Left ventricle myocardium superior (tissue), 1 donor: ENCODE measurements around the gene RASA3. TPM values are rescaled to one million over a fixed set of nuclear protein-coding genes. Genes with fewer than 3 reads are reported as not detected.
A peak's percentile ranks its signal among the peaks of the same experiment; 100 is the strongest.
"Not testable (repeated sequence)": the region's sequence is repeated elsewhere in the genome, so short reads cannot be mapped to it uniquely, and the experiment has no call there.

ENCODE experiments used
- ATAC-seq: fragments of 200-7000 bp; cut with Tn5 transposase; one replicate; pipeline ENCODE4 v1.9.1; 2020; ENCODE audit warnings: mild to moderate bottlenecking, moderate library complexity
- DNase-seq: peaks from one replicate; pipeline ENCODE4 v3.0.0-alpha.2; 2020
- intact Hi-C: fragments of 100-400 bp; cut with micrococcal nuclease; formaldehyde crosslinking; loops from one replicate; pipeline ENCODE4 v1.11.0; 2022
- total RNA-seq: library from RNA; stranded (reverse); fragmentation: NEBNext Ultra II Directional; extraction: Animal tissue kit (Norgen Biotek cat#: 25700); gene quantifications from one replicate; pipeline ENCODE4 v1.2.1, GENCODE V29; 2021
- donor health status: DM: no; HTN: yes; CAD: no; lungs with severe emphysema.

The RASA3 gene
- total RNA-seq, 1 donor from 2014 or later: 12.3 TPM

DNA sequence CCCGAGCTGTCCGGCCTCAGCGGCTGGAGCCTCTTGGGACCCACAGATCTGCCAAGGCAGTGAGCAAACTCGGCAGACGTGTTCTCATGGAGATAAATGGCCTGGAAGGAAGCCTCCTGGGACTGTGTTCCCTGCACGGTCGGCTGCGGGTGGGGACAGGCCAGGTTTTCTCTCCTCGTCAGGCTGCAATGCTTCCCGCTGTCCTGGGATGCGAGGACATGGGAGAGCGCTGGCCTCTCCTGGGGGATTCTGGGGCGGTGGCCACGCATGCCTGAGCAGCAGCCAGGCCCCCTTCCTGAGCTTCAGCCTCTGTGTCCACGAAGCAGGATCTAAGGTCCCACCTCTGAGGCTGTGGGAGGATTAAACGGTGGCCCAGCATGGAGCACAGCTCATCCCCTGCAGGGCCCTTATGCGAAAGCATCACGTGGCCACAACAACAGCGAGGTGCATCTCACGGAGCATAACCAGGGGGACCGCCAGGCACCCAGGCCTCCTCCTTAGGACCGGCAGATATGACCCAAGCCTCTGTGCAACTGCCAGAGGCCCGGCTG, 137.3 kb downstream of the RASA3 start:
- ATAC-seq (no peak), DNase-seq (peak; percentile 38)
- intact Hi-C loops: no loop called here

DNA sequence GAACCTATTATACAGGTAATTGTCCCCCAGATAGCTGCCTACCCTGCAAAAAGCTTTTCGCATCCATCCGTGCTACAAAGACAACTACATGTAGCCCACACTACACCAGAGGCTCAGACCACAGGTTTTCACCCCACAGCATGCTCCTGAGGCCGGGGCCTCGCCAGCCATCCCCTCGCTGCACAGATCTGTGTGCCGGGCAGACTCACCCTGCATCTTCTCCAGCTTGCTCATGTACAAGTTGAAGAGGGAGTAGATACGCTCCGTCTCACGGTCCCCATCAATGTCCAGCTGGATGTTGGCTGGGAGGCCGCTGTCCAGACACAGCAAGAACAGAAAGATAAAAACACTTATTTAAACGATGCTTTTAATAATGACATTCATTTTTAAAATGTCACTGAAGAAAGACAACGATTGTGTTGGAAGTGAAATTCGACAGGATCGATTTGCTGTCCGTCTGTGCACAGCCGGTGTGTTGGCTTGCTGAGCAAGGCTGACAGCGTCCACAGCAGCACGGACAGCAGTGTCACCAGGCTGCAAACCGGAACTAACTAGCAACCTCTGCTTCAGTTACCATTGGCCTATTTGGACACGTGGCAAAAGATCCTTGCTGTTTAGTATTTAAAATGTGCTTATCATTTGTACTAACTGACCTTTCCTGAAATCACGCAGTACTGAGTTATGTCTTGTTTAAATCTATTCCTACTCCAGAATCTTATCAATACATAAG, 140.0 kb downstream of the RASA3 start:
- intact Hi-C loops: no loop called here
- ATAC-seq (peak; percentile 72), DNase-seq (peak; percentile 45)

DNA sequence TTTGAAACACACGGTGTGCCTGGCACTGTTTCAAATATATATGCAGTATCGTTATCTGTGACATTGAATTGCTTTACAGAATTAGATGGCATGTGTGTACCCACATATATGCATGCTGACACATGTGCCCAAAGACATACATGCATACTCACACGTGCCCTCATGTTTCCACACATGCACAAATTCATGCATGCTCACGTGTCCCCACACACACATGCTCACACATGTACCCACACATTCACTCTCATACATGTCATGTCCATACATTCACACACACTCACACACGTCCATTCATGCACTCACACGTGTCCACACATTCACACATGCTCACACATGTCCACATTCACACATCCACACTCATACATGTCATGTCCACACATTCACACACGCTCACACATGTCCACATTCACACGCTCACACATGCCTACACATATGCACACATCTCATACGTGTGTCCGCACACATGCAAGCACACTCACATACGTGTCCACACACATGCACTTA, 140.7 kb downstream of the RASA3 start:
- no peak for ATAC-seq
- intact Hi-C loops: no loop called here

DNA sequence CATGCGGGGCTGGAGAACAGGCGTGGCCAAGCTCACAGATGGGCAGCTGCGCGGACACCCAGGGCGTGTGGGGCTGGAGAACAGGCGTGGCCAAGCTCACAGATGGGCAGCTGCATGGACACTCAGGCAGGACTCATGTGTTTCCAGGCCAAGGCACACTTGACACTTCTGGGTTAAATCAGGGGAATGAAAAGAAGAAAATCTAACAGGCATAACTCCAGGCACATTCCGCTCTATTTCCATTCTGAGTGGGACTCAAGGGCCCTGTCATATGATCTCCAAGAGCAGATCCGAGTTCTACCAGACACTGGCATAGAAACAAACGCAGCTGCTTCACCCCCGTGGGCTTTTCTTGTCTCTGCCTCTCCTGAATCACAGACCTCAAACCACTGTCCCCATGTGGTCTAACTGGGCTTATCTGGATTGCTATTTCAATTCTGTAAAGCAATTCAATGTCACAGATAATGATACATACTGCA, 141.2 kb downstream of the RASA3 start:
- peak; percentile 83 for ATAC-seq
- no peak for DNase-seq
- intact Hi-C loops: no loop called here

More for the DNA sequence above, 140.7 kb downstream of the RASA3 start:
- peak; percentile 6 for DNase-seq

DNA sequence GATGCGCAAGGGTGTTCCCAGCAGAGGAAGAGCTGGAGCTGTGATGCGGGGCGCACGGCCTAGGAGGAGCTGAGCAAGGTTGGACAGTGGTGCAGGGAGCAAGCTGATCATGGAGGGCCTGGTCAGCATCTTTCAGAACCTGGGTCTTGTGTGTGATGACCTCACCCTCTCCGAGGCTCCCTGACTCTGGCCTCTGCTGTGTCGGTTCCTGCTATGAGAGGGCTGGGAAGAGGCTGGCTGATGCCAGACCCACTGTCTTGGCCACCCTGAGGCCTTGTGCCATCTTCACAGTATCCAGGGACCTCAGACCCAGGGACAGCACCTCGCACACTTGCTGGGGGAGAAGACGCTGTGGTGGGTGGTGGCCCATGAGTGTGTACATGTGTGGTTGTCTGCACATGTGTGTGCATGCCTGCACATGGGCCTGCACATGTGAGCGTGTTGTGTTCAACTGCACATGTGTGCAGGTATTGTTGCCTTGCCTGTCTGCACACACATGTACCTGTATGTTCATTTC, 142.0 kb downstream of the RASA3 start:
- ATAC-seq: no peak
- intact Hi-C loops: no loop called here
- DNase-seq: no peak

DNA sequence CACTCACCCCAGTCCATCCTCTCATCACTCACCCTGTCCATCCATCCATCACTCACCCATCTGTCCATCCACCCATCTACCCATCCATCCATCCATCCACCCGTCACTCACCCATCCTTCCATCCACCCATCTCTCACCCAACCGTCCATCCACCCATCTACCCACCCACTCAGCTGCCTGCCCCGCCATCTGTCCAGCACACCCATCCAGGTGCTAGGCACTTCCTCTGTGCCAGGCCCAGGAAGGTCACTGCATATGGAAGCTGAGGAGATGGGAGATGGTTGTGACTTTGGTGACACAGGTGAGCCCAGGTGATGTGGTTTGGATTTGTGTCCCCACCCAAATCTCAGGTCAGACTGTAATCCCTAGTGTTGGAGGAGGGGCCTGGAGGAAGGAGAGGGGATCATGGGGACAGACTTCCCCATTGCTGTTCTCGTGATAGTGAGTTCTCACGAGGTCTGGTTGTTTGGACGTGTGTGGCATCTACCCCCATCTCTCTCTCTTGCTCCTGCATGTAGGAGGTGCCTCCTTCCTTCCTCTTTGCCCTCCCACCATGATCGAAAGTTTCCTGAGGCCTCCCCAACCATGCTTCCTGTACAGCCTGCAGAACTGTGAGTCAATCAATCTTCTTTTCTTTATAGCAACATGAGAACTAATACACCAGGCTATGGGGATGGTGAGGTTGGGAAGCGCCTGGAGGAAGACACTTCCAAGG, 142.7 kb downstream of the RASA3 start:
- ATAC-seq (no peak), DNase-seq (peak; percentile 10)
- intact Hi-C loops: no loop called here

DNA sequence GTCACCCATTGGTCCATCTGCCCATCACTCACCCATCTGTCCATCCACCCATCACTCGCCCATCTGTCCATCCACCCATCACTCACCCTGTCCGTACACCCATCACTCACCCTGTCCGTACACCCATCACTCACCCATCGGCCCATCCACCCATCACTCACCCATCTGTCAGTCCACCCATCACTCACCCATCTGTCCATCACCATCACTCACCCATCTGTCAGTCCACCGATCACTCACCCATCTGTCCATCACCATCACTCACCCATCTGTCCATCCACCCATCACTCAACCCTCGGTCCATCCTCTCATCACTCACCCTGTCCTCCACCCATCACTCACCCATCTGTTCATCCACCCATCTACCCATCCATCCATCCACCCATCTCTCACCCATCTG, 143.6 kb downstream of the RASA3 start:
- DNase-seq, intact Hi-C loops, ATAC-seq: not testable (repeated sequence)

DNA sequence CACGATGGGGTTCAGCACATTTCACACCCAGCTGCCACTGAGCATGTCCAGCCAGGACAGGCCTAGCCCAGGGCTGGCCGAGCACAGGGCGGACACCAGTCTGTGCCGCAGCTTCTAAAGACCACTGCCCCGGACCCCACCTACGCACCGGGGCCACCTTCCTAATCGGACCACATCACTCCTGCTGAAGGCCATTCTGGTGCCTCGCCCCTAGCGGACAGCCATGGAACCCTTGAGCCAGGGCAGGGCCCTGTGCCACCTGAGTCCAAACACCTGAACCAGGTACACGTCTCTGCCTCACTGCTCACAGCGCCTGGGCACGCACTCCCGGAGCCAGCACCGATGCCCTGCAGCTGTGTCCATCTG, 150.1 kb downstream of the RASA3 start:
- ATAC-seq: no peak
- intact Hi-C loops: no loop called here
- peak; percentile 23 for DNase-seq

DNA sequence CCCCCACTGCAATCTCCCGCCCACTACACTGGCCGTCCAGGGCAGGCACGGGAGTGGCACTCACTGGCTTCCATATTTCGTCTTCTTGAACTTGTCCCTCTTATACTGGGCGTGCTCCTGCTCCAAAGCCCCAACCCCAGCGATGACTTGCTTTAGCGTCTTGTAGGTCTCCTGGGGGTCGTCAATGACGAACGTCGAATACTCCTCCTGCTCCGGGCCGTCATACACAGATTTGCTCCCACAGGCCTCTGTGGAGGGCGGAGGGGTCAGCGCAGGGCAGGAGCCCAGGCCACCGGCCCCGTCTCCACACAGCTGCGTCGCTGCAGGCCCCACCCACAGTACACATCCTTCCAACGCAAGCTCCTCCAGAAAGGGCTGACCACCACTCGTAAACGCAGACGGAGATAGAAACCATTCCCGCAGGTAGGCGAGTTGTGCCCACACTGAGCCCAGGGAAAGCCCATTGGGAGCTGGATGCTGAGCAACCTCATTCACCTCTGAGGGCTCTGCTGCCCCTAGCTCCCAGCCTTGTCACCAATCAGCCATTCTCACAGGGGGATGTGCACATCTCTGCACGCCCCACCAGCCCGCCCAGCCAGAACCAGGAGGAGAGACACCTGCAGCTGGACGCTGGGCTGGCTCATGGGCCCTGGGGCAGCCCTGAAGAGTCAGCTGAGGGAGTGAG, 150.7 kb downstream of the RASA3 start:
- intact Hi-C loops: no loop called here
- ATAC-seq (no peak), DNase-seq (peak; percentile 27)

DNA sequence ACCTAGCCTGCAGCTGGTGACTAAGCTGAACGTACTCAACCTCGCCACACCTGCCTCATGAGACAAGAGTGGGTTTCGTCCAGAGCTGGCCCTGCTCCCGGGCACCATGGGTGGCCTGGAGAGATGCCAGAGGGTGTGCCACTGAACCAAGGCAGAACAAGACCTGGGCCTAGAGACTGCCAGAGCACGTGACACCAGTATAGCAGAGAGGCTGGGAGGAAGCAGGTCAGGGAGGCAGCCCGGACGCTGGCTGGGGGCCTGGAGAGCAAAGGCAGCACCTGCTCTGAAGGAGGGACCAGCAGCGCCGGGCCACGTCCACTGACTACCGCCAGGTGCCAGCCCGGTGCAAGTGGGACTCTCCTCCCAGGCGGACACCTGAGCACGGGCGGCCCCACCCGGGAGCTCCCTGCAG, 151.2 kb downstream of the RASA3 start:
- peak; percentile 89 for ATAC-seq
- intact Hi-C loops: no loop called here
- peak; percentile 64 for DNase-seq

DNA sequence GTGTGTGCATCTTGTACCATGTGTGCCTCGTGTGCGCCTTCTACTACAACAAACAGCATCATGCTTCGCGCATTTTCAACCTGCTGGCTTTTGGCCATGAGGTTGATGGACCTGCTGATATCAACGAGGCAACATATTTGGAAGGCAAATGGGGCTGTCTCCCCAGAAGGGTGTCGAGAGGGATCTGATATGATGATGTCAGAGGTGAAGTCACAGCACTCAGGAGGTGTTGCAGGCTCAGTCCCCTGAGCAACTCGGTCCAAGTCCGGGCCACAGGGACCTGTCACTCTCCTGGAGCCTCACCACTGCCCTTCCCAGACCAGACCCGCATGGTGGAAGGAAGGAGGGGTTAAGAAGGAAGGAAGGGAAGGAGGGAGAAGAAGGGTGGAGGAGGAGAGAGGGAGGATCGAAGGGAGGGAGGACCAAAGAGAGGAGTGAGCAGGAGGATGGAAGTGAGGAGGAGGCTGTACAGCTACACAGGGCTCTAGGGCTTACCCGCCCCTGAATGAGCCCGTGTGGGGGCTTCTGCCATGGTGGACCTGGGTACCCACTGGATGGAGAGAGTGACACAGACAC, 151.8 kb downstream of the RASA3 start:
- intact Hi-C loops: no loop called here
- DNase-seq: peak; percentile 12
- ATAC-seq: peak; percentile 17

DNA sequence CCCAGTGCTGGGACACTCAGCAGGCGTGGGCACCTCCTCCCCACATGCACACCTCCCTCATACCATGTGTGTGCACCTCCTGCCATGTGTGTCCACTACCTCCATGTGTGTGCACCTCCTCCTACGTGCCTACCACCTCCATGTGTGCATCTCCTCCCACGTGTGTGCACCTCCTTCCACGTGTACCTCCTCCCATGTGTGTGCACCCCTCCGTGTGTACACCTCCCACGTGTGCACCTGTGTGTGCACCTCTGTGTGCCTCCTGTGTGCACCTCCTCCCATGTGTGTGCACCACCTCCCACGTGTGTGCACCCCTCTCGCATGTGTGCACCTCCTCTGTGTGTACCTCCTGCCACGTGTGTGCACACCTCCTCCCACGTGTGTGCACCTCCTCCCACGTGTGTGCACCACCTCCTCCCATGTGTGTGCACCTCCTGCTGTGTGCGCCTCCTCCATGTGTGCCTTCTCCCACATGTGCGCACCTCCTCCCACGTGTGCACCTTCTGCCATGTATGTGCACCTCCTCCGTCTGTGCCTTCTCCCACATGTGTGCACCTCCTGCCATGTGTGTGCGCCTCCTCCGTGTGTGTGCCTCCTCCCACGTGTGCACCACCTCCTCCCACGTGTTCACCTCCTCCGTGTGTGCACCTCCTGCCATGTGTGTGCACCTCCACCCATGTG, 152.5 kb downstream of the RASA3 start:
- intact Hi-C loops: no loop called here

DNA sequence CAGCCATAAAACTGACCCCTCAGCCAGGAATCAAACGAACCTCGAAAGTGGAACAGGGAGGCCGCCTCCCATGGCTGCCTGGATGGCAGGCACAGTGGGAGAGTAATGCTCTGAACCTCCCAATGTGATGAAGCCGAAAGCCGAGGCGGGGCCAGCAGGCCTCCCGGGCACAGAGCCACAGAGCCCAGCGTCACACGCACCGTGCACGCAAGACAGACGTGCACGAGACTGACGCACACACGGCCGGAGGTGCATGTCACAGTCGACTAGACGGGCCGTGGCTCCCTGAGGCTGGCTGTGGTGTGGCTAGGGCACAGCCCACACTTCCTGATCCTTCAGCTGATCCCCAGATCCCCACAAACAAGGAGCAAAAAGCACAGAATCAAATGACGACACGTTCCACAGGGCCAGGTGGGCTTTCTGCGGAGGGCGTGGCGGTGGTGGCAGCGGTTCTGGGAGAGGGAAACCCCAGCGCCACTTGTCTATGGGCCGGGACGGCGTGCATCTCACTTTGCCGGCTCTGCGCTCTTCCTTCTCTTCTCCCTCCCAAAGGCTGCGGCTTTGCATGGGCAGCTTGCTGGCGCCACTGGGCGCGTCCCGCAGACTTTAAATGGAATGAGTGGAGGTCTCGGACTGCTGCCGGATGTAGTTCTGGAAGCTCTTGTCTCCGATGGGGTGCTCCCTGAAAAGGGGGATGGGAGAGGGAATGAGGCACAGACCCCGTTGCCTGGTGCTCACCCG, 153.5 kb downstream of the RASA3 start:
- peak; percentile 34 for DNase-seq

More for the DNA sequence above, 152.5 kb downstream of the RASA3 start:
- ATAC-seq: no peak
- peak; percentile 19 for DNase-seq

DNA sequence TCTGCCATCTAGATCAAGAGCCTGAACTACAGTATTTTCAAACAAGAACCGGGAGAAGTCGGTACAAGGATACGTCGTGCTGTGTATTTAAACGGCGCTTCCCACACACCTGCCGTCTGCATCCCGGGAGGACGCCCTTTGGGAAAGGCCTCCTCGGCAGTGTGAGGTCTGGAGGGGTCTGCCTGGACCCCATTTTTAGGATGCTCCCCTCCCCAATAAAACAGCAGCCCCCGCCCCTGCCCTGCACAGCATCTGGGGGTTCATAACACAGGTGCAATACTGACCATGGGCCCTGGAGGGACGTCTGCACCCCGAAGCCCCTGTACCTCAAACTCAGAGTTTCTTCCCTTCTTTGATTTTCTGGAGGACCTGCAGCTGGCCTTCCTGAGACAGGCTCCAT, 154.4 kb downstream of the RASA3 start:
- intact Hi-C loops: no loop called here
- no peak for ATAC-seq
- DNase-seq: peak; percentile 11

More for the DNA sequence above, 153.5 kb downstream of the RASA3 start:
- no peak for ATAC-seq
- intact Hi-C loops: no loop called here

DNA sequence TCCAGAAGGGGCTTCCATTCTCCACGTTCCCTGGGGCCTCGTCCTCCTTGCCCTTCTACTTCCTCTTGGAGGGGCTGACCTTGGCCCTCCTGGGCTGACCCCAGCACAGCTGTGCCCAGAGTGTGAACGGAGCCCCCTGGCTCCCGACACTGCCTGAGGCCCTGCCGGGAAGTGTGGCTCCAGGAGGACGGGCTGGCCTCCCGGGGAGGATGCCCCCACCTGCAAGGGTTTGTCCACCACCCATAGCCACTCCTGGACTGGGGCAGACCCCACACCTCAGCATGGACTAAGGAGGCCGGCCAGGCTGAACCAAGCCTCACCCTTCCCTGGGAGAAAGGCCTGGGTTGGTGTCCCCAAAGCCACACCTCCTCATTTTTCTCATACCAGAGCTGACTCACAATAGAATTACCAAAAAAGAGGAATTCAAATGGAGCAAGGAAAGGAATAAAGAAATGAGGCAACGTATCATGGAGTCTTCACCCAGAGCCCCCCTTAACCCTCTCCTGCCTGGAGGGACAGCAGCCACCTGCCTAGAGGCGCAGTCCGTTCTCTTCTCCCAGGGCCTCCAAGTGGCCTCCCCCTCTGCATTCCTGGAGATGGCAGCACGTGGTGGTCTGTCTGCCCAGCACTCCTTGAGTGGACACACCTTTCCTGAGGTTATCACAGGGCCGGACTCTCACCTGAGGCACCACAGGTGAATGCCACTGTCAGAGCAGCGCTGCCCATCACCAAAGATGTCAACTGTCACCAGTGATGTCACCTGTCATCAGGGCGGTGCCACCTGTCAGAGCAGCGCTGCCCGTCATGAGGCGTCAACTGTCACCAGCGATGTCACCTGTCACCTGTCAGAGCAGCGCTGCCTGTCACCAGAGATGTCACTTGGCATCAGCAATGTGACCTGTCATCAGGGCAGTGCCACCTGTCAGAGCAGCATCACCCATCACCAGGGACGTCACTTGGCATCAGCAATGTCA, 155.4 kb downstream of the RASA3 start:
- peak; percentile 28 for DNase-seq
- intact Hi-C loops: no loop called here
- no peak for ATAC-seq

DNA sequence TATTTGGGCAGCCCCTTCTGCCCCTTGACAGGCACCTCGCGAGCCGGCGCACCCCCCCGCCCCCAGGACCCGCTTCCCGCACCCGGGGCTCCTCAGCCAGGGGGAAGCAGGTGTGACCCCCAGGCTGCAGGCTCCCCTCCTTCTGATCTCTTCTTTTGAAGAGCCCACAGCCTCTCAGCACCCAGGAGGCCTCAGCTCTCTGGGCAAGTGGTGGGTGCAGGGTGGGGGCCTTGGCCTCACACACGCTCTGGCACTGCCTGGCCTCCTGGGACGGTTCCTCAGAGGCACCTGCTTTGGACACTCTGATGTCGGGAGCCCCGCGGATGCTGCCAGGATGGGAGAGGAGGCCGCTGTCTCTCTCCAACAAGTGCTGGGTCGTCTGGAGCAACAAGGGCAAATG, 157.0 kb downstream of the RASA3 start:
- intact Hi-C loops: no loop called here
- ATAC-seq (no peak), DNase-seq (peak; percentile 9)
